HG03457 (cell line): ENCODE data around the gene FA2H.
"Not testable (repeated sequence)": the region's sequence is repeated elsewhere in the genome, so short reads cannot be mapped to it uniquely, and the experiment has no call there.

Experiments used
- ATAC-seq: cut with Tn5 transposase; IDR thresholded peaks from one replicate; pipeline ENCODE4 v1.9.1; 2021; ENCODE audit warnings: moderate number of reproducible peaks; ENCODE audit not compliant: unreplicated experiment

FA2H gene, protein sequence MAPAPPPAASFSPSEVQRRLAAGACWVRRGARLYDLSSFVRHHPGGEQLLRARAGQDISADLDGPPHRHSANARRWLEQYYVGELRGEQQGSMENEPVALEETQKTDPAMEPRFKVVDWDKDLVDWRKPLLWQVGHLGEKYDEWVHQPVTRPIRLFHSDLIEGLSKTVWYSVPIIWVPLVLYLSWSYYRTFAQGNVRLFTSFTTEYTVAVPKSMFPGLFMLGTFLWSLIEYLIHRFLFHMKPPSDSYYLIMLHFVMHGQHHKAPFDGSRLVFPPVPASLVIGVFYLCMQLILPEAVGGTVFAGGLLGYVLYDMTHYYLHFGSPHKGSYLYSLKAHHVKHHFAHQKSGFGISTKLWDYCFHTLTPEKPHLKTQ

GRCh38 chr16:74774223-74775139 is at the start of gene FA2H:
Gene FA2H, minus strand, starts transcription at chr16:74774820. Its CDS starts 65 bp downstream, at chr16:74774755.
- ATAC-seq: peak; percentile 68

- ATAC-seq: no peak
These were observed 43.2 kb upstream of the FA2H start for GRCh38 chr16:74817851-74818250.

DNA sequence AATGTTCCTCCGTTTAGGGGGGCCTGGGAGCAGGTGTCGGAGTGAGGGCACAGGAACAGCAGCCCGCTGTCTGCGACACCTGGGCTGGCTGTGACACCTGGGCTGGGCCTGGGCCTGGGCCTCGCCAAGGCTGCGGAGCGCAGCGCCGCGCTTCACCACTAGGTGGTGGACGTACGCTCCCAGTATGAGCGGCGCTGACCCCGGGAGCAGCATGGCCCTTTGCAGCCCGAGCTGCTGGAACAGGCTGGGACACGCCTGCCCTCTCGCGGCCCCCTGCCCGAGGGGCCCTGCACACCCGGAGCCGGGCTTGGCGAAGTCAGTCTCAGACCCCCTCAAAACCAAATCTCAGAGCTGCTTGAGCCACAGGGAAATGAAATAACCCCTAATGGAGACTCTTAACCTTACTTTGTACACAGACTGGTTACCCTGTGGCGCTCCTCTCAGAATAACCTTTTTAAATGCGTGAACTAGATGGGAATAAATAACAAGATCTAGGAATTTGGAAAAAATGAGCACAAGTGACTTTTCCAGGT is 38.6 kb upstream of the FA2H start:
- ATAC-seq: peak; percentile 84

DNA sequence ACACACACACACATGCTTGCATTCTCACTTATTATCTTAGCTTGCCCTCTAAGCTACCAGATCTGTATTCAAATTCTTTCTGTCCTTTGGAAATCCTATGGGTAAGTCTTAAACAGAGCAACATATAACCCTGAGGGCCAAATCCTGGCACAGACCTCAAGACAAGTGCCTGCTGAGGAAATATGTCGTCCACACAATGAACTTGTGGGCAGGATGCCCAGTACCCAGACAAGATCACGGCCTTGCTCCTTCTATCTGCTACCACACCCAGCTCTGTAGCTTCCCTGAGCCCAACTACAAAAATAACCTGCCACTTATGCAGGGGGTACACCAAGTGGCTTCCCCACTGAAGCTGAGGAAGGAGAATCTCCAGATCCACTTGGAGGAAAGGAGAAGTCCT is 37.3 kb upstream of the FA2H start:
- ATAC-seq: no peak

DNA sequence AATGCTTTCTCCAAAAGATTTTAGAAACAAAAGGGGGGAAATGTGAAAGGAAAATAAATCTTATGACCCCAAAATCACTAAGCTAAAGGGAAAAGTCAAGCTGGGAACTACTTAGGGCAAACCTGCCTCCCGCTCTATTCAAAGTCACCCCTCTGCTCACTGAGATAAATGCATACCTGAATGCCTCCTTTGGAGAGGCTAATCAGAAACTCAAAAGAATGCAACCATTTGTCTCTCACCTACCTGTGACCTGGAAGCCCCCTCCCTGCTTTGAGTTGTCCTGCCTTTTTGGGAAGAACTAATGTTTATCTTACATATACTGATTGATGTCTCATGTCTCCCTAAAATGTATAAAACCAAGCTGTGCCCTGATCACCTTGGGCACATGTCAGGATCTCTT is 36.6 kb upstream of the FA2H start:
- not testable (repeated sequence) for ATAC-seq

- no peak for ATAC-seq
These were observed 32.5 kb upstream of the FA2H start for GRCh38 chr16:74807052-74807646.

GRCh38 chr16:74800216-74800871 is 25.7 kb upstream of the FA2H start:
- no peak for ATAC-seq

DNA sequence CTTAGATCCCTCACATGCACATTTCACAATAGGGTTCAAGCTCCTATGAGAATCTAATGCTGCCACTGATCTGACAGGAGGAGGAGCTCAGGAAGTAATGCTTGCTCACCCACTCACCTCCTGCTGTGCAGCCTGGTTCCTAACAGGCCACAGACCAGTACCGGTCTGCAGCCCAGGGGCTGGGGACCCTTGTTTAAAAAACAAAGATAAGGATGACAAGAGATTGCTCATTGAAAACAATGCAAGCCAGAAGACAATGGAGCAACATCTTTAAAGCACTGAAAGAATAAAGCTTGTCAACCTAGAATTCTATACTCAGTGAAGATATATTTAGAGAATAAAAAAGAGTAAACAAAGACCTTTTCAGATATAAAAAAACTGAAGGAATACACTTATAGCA is 22.8 kb upstream of the FA2H start:
- no peak for ATAC-seq

DNA sequence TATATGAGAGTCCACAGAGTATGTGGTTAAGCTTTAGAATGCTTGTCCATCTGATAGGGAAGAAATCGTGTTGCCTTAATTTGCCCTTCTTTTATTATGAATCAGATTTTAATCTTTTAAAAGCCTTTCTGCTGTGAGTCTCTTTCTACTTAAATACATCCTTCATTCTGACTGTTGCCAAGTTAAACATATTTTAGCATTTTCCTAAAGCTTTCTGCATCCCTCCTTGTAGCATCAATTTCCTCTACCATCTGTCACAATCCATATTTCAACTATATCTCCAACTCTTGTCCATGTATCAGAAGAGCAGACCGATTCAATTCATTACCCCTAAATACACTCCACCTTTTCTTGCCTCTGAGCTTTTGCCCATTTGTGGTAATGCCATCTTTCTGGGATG is 20.5 kb upstream of the FA2H start:
- no peak for ATAC-seq

DNA sequence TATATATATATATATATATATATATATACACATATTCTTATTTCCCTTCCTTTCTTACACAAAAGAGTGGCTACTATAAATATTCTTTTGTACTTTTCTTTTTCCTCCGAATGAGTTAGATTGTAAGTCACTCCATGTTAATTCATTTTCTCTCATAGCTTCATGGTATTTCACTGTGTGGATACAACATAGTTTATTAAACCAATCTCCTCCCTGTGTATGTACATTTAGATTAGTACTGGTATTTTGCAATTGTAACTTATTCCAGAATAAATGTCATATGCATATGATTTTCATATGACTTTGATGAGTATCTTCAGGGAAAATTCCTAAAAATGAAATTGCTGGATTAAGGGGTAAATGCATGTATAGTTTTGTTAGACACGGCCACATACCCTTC is 20.0 kb upstream of the FA2H start:
- no peak for ATAC-seq

DNA sequence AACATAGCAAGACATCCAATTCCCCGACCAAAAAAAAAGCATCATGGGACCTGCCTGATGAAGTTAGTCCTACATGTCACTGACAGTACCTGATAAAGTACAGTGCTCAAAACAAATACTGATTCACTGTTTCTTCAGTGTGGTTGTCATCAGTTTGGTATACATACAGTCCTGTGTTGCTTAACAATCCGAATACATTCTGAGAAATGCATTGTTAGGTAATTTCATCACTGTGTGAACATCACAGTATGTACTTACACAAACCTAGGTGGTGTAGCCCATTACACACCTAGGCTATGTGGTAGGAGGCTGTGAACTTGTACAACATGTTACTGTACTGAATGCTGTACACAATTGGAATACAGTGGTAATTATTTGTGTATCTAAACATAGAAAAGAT is 19.0 kb upstream of the FA2H start:
- no peak for ATAC-seq

- ATAC-seq: no peak
These were observed 17.6 kb upstream of the FA2H start for GRCh38 chr16:74792225-74792624.

DNA sequence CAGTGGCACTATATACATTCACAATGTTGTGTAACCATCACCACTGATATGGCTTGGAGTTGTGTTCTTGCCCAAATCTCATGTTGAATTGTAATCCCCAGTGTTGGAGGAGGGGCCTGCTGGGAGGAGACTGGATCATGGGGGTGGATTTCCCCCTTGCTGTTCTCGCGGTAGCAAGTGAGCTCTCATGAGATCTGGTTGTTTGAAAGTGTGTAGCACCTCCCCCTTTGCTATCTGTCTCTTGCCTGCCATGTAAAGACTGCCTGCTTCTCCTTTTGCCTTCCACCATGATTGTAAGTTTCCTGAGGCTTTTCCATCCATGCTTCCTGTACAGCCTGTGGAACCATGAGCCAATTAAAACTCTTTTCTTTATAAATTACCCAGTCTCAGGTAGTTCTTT is 17.1 kb upstream of the FA2H start:
- ATAC-seq: not testable (repeated sequence)

DNA sequence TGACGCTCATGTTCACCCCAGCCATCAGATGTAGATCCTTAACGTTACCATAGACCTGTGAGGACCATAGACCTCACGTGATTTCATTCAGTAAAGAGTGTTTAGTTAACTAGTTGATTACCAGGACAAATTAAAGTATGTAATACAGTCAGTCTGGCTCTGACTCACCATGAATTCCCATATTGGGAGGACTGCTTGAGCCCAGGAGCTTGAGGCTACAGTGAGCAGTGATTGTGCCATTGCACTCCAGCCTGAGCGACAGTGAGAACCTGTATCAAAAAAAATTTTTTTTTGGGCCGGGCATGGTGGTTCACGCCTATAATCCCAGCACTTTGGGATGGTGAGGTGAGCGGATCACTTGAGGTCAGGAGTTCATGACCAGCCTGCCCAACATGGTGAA is 13.5 kb upstream of the FA2H start:
- ATAC-seq: no peak

GRCh38 chr16:74785031-74785430 is 10.4 kb upstream of the FA2H start:
- ATAC-seq: no peak

- ATAC-seq: no peak
These were observed 4.0 kb upstream of the FA2H start for GRCh38 chr16:74778646-74779045.

GRCh38 chr16:74776926-74777325 is 2.3 kb upstream of the FA2H start:
- no peak for ATAC-seq

DNA sequence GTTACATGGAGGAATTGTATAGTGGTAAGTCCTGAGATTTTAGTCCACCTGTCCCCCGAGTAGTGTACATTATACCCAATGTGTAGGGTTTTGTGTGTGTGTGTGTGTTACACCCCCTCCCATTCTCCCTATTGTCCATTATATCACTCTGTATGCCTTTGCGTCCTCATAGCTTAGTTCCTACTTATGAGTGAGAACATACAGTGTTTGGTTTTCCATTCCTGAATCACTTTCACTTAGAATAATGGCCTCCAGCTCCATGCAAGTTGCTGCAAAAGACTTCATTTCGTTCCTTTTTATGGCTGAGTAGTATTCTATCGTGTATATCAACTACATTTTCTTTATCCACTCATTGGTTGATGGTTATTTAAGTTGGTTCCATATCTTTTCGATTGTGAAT is 635 bp upstream of the FA2H start:
- ATAC-seq: no peak

DNA sequence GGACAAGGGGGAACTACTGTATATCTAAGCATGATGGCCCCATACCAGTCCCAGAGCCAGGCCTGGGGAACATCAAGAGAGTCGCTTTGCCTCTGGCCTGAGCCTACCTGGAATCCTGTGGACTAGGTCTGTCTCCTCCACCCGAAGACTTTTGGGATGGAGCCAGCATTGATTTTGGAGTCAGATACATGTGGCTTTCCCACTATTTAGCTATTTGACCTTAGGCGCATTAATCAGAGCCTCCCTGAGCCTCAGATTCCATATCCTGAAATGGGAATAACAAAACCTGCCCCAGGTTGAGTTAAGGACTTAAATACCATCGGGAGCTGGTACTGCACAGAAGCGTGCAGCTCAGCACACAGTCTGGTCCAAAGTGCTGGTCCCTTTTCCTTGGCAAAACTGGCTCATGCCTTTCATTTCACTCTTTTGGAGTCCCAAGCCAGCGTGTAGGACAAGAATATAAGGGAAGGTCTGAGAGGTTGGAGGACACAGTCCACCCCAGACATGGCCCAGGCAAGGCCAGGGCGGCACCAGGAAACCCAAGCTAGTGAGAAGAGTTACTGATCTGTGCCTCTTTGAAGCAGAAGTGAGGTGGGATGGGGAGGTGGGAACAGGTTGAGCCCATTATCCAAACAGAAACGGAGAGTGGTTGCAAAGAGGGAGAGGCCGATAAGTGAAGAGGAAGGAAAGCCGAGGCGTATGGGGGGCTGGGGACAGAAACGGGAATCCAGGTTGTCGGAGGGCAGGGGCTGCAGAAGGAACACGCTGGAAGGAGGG is 986 bp downstream of the FA2H start:
- no peak for ATAC-seq

DNA sequence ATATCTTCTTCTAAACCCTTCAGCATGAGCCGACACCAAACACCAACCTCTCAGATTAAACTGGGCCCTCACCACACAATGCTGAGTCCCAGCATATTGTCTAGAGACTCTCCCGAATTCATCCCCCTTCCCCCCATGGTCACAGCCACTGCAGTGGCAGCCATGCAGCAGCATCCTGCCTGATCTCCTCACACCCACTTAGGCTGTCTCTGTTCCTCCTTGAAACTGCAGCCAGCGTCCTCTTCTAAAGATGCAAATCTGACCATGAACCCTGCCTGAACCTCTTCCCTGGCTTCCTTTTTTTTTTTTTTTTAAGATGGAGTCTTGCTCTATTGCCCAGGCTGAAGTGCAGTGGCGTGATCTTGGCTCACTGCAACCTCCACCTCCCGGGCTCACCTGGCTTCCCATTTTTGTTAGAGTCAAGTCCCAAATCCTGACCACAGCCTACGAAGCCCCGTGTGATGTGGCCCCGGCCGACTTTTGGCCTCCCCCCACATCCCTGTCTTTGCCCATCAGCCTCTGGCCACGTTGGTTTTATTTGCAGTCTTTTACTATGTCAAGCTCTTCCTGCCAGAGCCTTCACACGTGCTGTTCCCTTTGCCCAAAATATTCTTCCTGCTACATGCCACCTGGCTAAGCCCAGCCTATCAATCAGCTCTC is 2.8 kb downstream of the FA2H start:
- ATAC-seq: peak; percentile 54
